ENCODE measurements around the gene CDC42EP2.

DNA sequence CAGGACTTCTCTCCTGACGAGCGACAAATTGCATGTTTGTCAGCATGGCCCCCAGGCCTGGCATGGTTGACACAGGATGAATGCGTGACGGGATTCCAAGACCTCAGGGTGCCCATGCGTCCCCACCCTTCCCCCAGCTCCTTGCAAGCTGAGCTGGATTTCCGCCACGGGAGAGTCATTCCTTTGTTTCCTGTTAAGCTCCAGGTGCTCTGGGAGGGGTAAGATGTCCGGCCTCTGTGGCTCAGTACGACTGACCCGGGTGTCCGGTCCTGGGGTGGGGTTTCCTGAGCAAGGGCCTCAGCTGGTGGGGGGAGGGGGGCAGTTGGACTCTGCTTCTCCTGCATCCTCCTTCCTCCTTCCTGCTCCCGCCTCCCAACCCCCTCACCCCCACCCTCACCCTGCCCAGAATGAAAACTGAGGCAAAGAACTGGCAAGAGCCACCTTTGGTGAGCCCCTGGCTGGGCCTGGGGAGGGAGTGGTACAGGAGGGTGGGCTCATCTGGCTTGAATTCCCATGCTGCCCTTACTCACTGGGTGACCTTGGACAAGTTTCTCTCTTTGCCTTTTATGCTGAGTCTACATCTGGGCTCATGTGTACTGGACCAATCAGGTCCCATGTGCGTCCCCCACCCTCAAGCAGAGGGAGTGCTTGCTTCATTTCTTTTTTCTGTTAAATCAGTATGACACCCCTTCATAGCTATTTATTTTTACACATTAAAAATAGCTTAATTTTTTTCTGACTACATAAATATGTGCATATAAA, 2.5 kb downstream of the CDC42EP2 start:
- TF ChIP-seq, protein P1, sequence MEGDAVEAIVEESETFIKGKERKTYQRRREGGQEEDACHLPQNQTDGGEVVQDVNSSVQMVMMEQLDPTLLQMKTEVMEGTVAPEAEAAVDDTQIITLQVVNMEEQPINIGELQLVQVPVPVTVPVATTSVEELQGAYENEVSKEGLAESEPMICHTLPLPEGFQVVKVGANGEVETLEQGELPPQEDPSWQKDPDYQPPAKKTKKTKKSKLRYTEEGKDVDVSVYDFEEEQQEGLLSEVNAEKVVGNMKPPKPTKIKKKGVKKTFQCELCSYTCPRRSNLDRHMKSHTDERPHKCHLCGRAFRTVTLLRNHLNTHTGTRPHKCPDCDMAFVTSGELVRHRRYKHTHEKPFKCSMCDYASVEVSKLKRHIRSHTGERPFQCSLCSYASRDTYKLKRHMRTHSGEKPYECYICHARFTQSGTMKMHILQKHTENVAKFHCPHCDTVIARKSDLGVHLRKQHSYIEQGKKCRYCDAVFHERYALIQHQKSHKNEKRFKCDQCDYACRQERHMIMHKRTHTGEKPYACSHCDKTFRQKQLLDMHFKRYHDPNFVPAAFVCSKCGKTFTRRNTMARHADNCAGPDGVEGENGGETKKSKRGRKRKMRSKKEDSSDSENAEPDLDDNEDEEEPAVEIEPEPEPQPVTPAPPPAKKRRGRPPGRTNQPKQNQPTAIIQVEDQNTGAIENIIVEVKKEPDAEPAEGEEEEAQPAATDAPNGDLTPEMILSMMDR (IDR thresholded peaks at IDR 0.05; ENCODE audit: insufficient read depth, low read depth, low read length), result no peak
- TF ChIP-seq EZH2 (IDR thresholded peaks at IDR 0.05; ENCODE audit: insufficient read depth, low read length), result no peak

All from astrocyte (in vitro differentiated cells and primary cell).